Measurements from ENCODE around the gene NDUFAF4.
A peak's percentile ranks its signal among the peaks of the same experiment; 100 is the strongest.

- TF ChIP-seq CTCF (IDR thresholded peaks at IDR 0.05): peak; percentile 96 to 97 (median 96)
- peak; percentile 82 for TF ChIP-seq POLR2A (IDR thresholded peaks at IDR 0.05)
Measured at GRCh38 chr6:96897396-96898240, at the start of gene NDUFAF4.

Data from right lobe of liver (tissue), 4 donors.